ENCODE data around the gene LAMA1.

The LAMA1 gene

GRCh38 chr18:7158216-7158615, 40.6 kb upstream of the LAMA1 start:
- Histone ChIP-seq H3K79me2 (ENCODE audit: insufficient read depth, low read length) (no peaks in the 10 kb centered on the region), H3K36me3 (ENCODE audit: insufficient read depth, low read length) (no peaks in the 10 kb centered on the region), H3K4me1 (ENCODE audit: insufficient read depth, low read length) (no peaks in the 10 kb centered on the region), H3K9me3 (ENCODE audit: insufficient read depth, low read length, severe bottlenecking) (no peaks in the 10 kb centered on the region), H3K27me3 (ENCODE audit: insufficient read depth, low read length, poor library complexity) (no peaks in the 10 kb centered on the region), H3K4me3 (ENCODE audit: low read depth in 1 of 2, low read length in 2 of 2) (no peak overlapping the region), H3K27ac (ENCODE audit: low read length) (no peak overlapping the region), H3K9ac (ENCODE audit: low read depth, low read length) (no peak overlapping the region), H4K20me1 (ENCODE audit: insufficient read depth, low read length) (no peaks in the 10 kb centered on the region), H2AFZ (ENCODE audit: low read depth, low read length) (no peak overlapping the region), H3K4me2 (ENCODE audit: insufficient read depth, low read length) (no peak overlapping the region)
- TF ChIP-seq, protein P1, sequence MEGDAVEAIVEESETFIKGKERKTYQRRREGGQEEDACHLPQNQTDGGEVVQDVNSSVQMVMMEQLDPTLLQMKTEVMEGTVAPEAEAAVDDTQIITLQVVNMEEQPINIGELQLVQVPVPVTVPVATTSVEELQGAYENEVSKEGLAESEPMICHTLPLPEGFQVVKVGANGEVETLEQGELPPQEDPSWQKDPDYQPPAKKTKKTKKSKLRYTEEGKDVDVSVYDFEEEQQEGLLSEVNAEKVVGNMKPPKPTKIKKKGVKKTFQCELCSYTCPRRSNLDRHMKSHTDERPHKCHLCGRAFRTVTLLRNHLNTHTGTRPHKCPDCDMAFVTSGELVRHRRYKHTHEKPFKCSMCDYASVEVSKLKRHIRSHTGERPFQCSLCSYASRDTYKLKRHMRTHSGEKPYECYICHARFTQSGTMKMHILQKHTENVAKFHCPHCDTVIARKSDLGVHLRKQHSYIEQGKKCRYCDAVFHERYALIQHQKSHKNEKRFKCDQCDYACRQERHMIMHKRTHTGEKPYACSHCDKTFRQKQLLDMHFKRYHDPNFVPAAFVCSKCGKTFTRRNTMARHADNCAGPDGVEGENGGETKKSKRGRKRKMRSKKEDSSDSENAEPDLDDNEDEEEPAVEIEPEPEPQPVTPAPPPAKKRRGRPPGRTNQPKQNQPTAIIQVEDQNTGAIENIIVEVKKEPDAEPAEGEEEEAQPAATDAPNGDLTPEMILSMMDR (IDR thresholded peaks at IDR 0.05; ENCODE audit: borderline replicate concordance, extremely low read depth, low read length, poor library complexity, severe bottlenecking), result no peak
- no peak for TF ChIP-seq EZH2 (IDR thresholded peaks at IDR 0.05; ENCODE audit: borderline replicate concordance, low read depth, low read length, severe bottlenecking)
- ATAC-seq (ENCODE audit: insufficient read depth, low read depth) (no peak), DNase-seq (no peak)

DNA sequence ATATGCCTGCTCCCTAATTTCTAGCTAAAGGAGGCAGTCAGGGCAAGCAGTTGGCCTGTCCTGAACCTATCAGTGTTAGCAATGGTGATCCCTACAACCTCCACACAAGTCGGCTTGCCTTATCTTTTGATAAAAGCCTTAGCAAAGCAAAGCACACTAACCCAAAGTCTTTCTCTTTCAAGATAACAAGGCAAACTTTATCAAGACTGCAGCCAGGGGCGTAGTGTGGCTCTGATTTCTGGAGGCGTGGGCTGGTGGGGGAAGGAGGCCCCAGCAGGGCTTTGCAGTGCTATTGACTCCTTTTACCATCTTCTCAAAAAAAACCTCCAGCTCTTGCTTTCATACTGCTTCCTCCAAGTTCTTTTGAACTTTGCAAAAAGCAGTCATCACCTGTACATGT, 40.2 kb upstream of the LAMA1 start:
- Histone ChIP-seq H3K4me3 (ENCODE audit: low read depth in 1 of 2, low read length in 2 of 2) (no peak overlapping the region), H3K27ac (ENCODE audit: low read length) (no peak overlapping the region), H3K4me2 (ENCODE audit: insufficient read depth, low read length) (no peak overlapping the region), H4K20me1 (ENCODE audit: insufficient read depth, low read length) (no peaks in the 10 kb centered on the region), H3K9me3 (ENCODE audit: insufficient read depth, low read length, severe bottlenecking) (no peaks in the 10 kb centered on the region), H3K9ac (ENCODE audit: low read depth, low read length) (no peak overlapping the region), H3K36me3 (ENCODE audit: insufficient read depth, low read length) (no peaks in the 10 kb centered on the region), H2AFZ (ENCODE audit: low read depth, low read length) (no peak overlapping the region), H3K4me1 (ENCODE audit: insufficient read depth, low read length) (no peaks in the 10 kb centered on the region), H3K27me3 (ENCODE audit: insufficient read depth, low read length, poor library complexity) (no peaks in the 10 kb centered on the region), H3K79me2 (ENCODE audit: insufficient read depth, low read length) (no peaks in the 10 kb centered on the region)
- DNase-seq (no peak), ATAC-seq (ENCODE audit: insufficient read depth, low read depth) (no peak)
- TF ChIP-seq, protein P1 (IDR thresholded peaks at IDR 0.05; ENCODE audit: borderline replicate concordance, extremely low read depth, low read length, poor library complexity, severe bottlenecking), result no peak
- no peak for TF ChIP-seq EZH2 (IDR thresholded peaks at IDR 0.05; ENCODE audit: borderline replicate concordance, low read depth, low read length, severe bottlenecking)

DNA sequence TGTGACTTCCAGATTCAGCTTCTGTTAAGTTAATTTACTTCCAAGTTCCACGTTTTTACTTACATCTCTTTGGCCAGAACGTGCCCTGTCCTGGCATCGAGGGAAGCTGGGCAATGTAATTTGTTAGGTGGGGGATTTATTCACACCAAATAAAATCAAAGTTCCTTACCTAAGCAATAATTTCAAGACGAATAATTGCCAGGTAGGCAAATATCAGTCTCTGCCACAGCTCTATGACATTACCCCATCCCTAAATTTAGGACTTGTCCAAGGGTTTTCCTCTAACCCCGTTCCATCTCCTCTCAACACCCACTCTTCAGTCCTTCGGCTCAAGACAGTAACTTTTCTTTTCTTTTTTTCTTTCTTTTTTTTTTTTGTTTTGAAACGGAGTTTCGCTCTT, 38.3 kb upstream of the LAMA1 start:
- no peaks in the 10 kb centered on the region for H3K36me3 ChIP-seq (ENCODE audit: insufficient read depth, low read length)
- H3K79me2 ChIP-seq (ENCODE audit: insufficient read depth, low read length), result no peaks in the 10 kb centered on the region
- H3K27ac ChIP-seq (ENCODE audit: low read length), result no peak overlapping the region
- DNase-seq (no peak), ATAC-seq (ENCODE audit: insufficient read depth, low read depth) (no peak)
- TF ChIP-seq, protein P1 (IDR thresholded peaks at IDR 0.05; ENCODE audit: borderline replicate concordance, extremely low read depth, low read length, poor library complexity, severe bottlenecking), result no peak
- TF ChIP-seq EZH2 (IDR thresholded peaks at IDR 0.05; ENCODE audit: borderline replicate concordance, low read depth, low read length, severe bottlenecking), result no peak
- H2AFZ ChIP-seq (ENCODE audit: low read depth, low read length), result no peak overlapping the region
- no peaks in the 10 kb centered on the region for H4K20me1 ChIP-seq (ENCODE audit: insufficient read depth, low read length)
- H3K27me3 ChIP-seq (ENCODE audit: insufficient read depth, low read length, poor library complexity), result no peaks in the 10 kb centered on the region
- no peaks in the 10 kb centered on the region for H3K9me3 ChIP-seq (ENCODE audit: insufficient read depth, low read length, severe bottlenecking)
- H3K4me3 ChIP-seq (ENCODE audit: low read depth in 1 of 2, low read length in 2 of 2), result no peak overlapping the region
- H3K4me1 ChIP-seq (ENCODE audit: insufficient read depth, low read length), result no peaks in the 10 kb centered on the region
- H3K9ac ChIP-seq (ENCODE audit: low read depth, low read length), result no peak overlapping the region
- H3K4me2 ChIP-seq (ENCODE audit: insufficient read depth, low read length), result no peak overlapping the region

GRCh38 chr18:7155092-7155491, 37.5 kb upstream of the LAMA1 start:
- H2AFZ ChIP-seq (ENCODE audit: low read depth, low read length), result no peak overlapping the region

More at GRCh38 chr18:7155092-7155491, 37.5 kb upstream of the LAMA1 start:
- DNase-seq (no peak), ATAC-seq (ENCODE audit: insufficient read depth, low read depth) (no peak)
- Histone ChIP-seq H3K4me3 (ENCODE audit: low read depth in 1 of 2, low read length in 2 of 2) (no peak overlapping the region), H3K27ac (ENCODE audit: low read length) (no peak overlapping the region), H3K27me3 (ENCODE audit: insufficient read depth, low read length, poor library complexity) (no peaks in the 10 kb centered on the region), H3K4me2 (ENCODE audit: insufficient read depth, low read length) (no peak overlapping the region), H3K9me3 (ENCODE audit: insufficient read depth, low read length, severe bottlenecking) (no peaks in the 10 kb centered on the region), H3K79me2 (ENCODE audit: insufficient read depth, low read length) (no peaks in the 10 kb centered on the region), H4K20me1 (ENCODE audit: insufficient read depth, low read length) (no peaks in the 10 kb centered on the region), H3K9ac (ENCODE audit: low read depth, low read length) (no peak overlapping the region), H3K4me1 (ENCODE audit: insufficient read depth, low read length) (no peaks in the 10 kb centered on the region), H3K36me3 (ENCODE audit: insufficient read depth, low read length) (no peaks in the 10 kb centered on the region)
- no peak for TF ChIP-seq EZH2 (IDR thresholded peaks at IDR 0.05; ENCODE audit: borderline replicate concordance, low read depth, low read length, severe bottlenecking)
- TF ChIP-seq, protein P1 (IDR thresholded peaks at IDR 0.05; ENCODE audit: borderline replicate concordance, extremely low read depth, low read length, poor library complexity, severe bottlenecking), result no peak
